PC-9 (cell line): ENCODE results near the gene BIK. TPM values are rescaled to one million over a fixed set of nuclear protein-coding genes. Genes with fewer than 3 reads are reported as not detected.

Experiments used
- BruUV-seq: library from RNA; stranded (reverse); fragments of 400-500 nt; replicated peaks from 2 replicates; lab custom pipeline; 2021; lab: Mats Ljungman, UMichigan
- CTCF ChIA-PET: fragments of 300-600 bp; sonication (Branson Sonifier 250); formaldehyde crosslinking; loops from one replicate; lab custom pipeline; 2022; ENCODE audit warnings: antibody characterized with exemption; lab: Charles Lee
- POLR2A ChIA-PET: fragments of 300-600 bp; sonication (Branson Sonifier 250); formaldehyde crosslinking; loops from one replicate; lab custom pipeline; 2022; ENCODE audit warnings: antibody characterized with exemption; ENCODE audit not compliant: unreplicated experiment; lab: Charles Lee
- DNase-seq, 2 experiments: peaks; one replicate each; pipeline versions ENCODE4 v3.0.0 to v3.0.0-alpha.2; 2015 to 2022; ENCODE audit warnings: mixed read lengths in 1 of 2
- H2AFZ ChIP-seq: fragments of 200-600 bp; sonication (generic); 2 replicates; pipeline ENCODE4 v1.8.1; 2017; ENCODE audit warnings: antibody characterized with exemption
- H3F3A ChIP-seq: fragments of 200-600 bp; sonication (generic); 2 replicates; pipeline ENCODE4 v1.8.1; 2017; ENCODE audit warnings: antibody characterized with exemption, mild to moderate bottlenecking, low read depth; ENCODE audit not compliant: insufficient read depth
- H3K27ac ChIP-seq: fragments of 200-600 bp; sonication (generic); 2 replicates; pipeline ENCODE4 v1.6.1; 2016; ENCODE audit warnings: mixed run types
- H3K27me3 ChIP-seq: fragments of 200-600 bp; sonication (generic); 2 replicates; pipeline ENCODE4 v1.6.1; 2016; ENCODE audit warnings: low read depth, mixed run types; ENCODE audit not compliant: insufficient read depth
- H3K36me3 ChIP-seq: fragments of 200-600 bp; sonication (generic); 2 replicates; pipeline ENCODE4 v1.6.1; 2016; ENCODE audit warnings: low read depth, mixed run types
- H3K4me1 ChIP-seq: fragments of 200-600 bp; sonication (generic); replicated peaks from 2 replicates; pipeline ENCODE4 v1.6.1; 2016; ENCODE audit warnings: mixed run types; ENCODE audit not compliant: insufficient read depth
- H3K4me2 ChIP-seq: fragments of 200-600 bp; sonication (generic); 2 replicates; pipeline ENCODE4 v1.6.1; 2017; ENCODE audit warnings: mixed run types
- H3K4me3 ChIP-seq: fragments of 200-600 bp; sonication (generic); 2 replicates; pipeline ENCODE4 v1.6.1; 2016; ENCODE audit warnings: mixed run types
- H3K79me2 ChIP-seq: fragments of 200-600 bp; sonication (generic); 2 replicates; pipeline ENCODE4 v1.6.1; 2017; ENCODE audit warnings: low read depth, mixed run types
- H3K9me2 ChIP-seq: fragments of 200-600 bp; sonication (generic); 2 replicates; pipeline ENCODE4 v1.8.1; 2017; ENCODE audit warnings: mild to moderate bottlenecking; ENCODE audit not compliant: insufficient read depth
- H3K9me3 ChIP-seq: fragments of 200-600 bp; sonication (generic); 2 replicates; pipeline ENCODE4 v1.8.1; 2016; ENCODE audit warnings: low read depth; ENCODE audit not compliant: insufficient read depth
- H4K20me1 ChIP-seq: fragments of 200-600 bp; sonication (generic); 2 replicates; pipeline ENCODE4 v1.8.1; 2017; ENCODE audit not compliant: insufficient read depth
- EZH2 ChIP-seq: fragments of 200-600 bp; sonication (generic); IDR thresholded peaks from 2 replicates; pipeline ENCODE4 v1.8.0; 2017; ENCODE audit warnings: antibody characterized with exemption, low read depth
- intact Hi-C: fragments of 100-400 bp; cut with micrococcal nuclease; formaldehyde crosslinking; loops from one replicate; pipeline ENCODE4 v1.10.0; 2022; ENCODE audit not compliant: unreplicated experiment
- total RNA-seq: library from RNA; stranded (reverse); gene quantifications from 2 replicates; pipeline ENCODE4 v1.2.3, GENCODE V29; 2021
- TF ChIP-seq, protein P1 (sequence below): fragments of 200-600 bp; sonication (generic); conservative IDR thresholded peaks from 2 replicates; pipeline ENCODE4 v1.6.1; 2017; ENCODE audit warnings: mixed run types, antibody characterized with exemption, mild to moderate bottlenecking, moderate library complexity

BIK gene
- total RNA-seq, 1 experiment from 2014 or later, result 10.6 TPM

GRCh38 chr22:43152003-43152356 is 41.4 kb downstream of the BIK start:
- Histone ChIP-seq H3F3A (peaks cover 14% of the 10 kb centered on the region; the same call in 1 of the 2 replicates), H4K20me1 (peaks cover 4% of the 10 kb centered on the region), H3K79me2 (peaks cover 41% of the 10 kb centered on the region), H2AFZ (peak overlapping the region; percentile 93), H3K27ac (peak overlapping the region; percentile 45; the same call in 1 of the 2 replicates), H3K4me1 (peaks cover 20% of the 10 kb centered on the region), H3K36me3 (no peaks in the 10 kb centered on the region), H3K27me3 (no peaks in the 10 kb centered on the region), H3K9me2 (no peaks in the 10 kb centered on the region), H3K4me2 (peak overlapping the region; percentile 99), H3K4me3 (peak overlapping the region; percentile 88), H3K9me3 (no peaks in the 10 kb centered on the region)
- CTCF ChIA-PET, result no interaction called here
- TF ChIP-seq EZH2, result no peak
- TF ChIP-seq, protein P1, sequence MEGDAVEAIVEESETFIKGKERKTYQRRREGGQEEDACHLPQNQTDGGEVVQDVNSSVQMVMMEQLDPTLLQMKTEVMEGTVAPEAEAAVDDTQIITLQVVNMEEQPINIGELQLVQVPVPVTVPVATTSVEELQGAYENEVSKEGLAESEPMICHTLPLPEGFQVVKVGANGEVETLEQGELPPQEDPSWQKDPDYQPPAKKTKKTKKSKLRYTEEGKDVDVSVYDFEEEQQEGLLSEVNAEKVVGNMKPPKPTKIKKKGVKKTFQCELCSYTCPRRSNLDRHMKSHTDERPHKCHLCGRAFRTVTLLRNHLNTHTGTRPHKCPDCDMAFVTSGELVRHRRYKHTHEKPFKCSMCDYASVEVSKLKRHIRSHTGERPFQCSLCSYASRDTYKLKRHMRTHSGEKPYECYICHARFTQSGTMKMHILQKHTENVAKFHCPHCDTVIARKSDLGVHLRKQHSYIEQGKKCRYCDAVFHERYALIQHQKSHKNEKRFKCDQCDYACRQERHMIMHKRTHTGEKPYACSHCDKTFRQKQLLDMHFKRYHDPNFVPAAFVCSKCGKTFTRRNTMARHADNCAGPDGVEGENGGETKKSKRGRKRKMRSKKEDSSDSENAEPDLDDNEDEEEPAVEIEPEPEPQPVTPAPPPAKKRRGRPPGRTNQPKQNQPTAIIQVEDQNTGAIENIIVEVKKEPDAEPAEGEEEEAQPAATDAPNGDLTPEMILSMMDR, result peak; percentile 28; the same call in 1 of the 2 replicates
- intact Hi-C loops, result loop anchor here (5.0 kb wide), 1 partner anchor 35 kb away; the partner anchor contains the start of gene TTLL12
- POLR2A ChIA-PET, result interaction anchor here (1.0 kb wide), 1 partner anchor 33 kb away, joined by 3 read pairs; no protein-coding TSS in a partner anchor
- peak in 1 of 2 experiments; percentile 26 for DNase-seq
- BruUV-seq, result no TSS peak

DNA sequence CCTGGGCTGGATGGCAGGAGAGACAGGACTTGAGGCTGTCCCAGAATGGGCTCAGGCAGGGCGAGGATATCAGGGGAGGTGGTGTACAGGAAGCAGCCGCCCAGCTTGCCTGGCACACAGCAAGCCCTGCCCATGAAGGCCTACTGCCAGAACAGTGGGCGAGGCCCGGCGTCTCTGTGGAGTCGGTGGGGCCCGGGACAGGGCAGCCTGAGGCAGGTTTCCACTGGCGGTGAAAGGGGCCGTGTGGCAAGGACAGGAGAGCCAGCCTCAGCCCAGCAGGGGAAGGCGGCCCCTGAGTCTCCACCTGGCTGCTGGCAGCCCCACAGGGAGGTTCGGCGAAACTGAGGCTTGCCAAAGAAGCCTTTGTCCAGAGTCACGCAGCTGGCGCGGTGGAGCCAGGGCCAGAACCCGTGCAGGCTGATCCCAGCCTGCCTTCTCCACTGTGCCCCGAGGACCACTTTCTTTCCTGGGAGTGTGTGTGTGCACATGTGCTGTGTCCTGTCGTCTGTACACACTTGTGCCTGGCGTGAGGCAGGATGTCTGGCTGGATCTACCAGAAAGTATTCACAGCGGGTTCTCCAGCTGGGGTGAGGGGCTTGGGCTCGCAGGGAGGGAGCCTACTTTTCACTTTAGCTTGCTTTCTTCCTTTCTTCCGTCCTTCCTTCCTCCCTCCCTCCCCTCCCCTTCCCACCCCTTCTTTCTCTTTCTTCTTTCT is 42.0 kb downstream of the BIK start:
- CTCF ChIA-PET, result no interaction called here
- Histone ChIP-seq H3K4me1 (peaks cover 20% of the 10 kb centered on the region), H3K36me3 (no peaks in the 10 kb centered on the region), H3K27ac (peak overlapping the region; percentile 45), H3K79me2 (peaks cover 44% of the 10 kb centered on the region), H3K4me2 (peak overlapping the region; percentile 99), H4K20me1 (peaks cover 8% of the 10 kb centered on the region), H3K9me2 (no peaks in the 10 kb centered on the region), H3F3A (peaks cover 14% of the 10 kb centered on the region; the same call in 1 of the 2 replicates), H3K9me3 (no peaks in the 10 kb centered on the region), H2AFZ (peak overlapping the region; percentile 93), H3K4me3 (peak overlapping the region; percentile 88), H3K27me3 (no peaks in the 10 kb centered on the region)
- peak; percentile 66 to 71 for DNase-seq
- intact Hi-C loops, result loop anchor here (5.0 kb wide), 1 partner anchor 35 kb away; the partner anchor contains the start of gene TTLL12
- no TSS peak for BruUV-seq
- POLR2A ChIA-PET, result interaction anchor here (1.0 kb wide), 1 partner anchor 32 kb away, joined by 3 read pairs; no protein-coding TSS in a partner anchor
- TF ChIP-seq, protein P1, result no peak
- TF ChIP-seq EZH2, result no peak

GRCh38 chr22:43153899-43154298 is 43.3 kb downstream of the BIK start:
- Histone ChIP-seq H3K9me3 (no peaks in the 10 kb centered on the region), H3K27ac (no peak overlapping the region), H3K4me3 (no peak overlapping the region; the same call in 1 of the 2 replicates), H3K79me2 (peaks cover 51% of the 10 kb centered on the region), H4K20me1 (peaks cover 21% of the 10 kb centered on the region), H2AFZ (no peak overlapping the region), H3F3A (peaks cover 14% of the 10 kb centered on the region), H3K4me1 (peaks cover 20% of the 10 kb centered on the region), H3K36me3 (no peaks in the 10 kb centered on the region), H3K27me3 (no peaks in the 10 kb centered on the region), H3K4me2 (peak overlapping the region; percentile 57), H3K9me2 (no peaks in the 10 kb centered on the region)
- ChIA-PET CTCF (no interaction called here), POLR2A (no interaction called here)
- intact Hi-C loops, result loop anchor here (5.0 kb wide), 1 partner anchor 33 kb away; the partner anchor contains the start of gene TTLL12
- TF ChIP-seq, protein P1, result no peak
- TF ChIP-seq EZH2, result no peak
- no TSS peak for BruUV-seq
- peak in 1 of 2 experiments; percentile 10 for DNase-seq
